NB4 (cell line): Measurements from ENCODE around the gene VTN.

Source experiments
- DNase-seq: peaks from one replicate; pipeline ENCODE4 v3.0.0; 2010; ENCODE audit warnings: low read depth
- H3K4me3 ChIP-seq: one replicate; pipeline ENCODE4 v1.5.1; 2011; ENCODE audit warnings: mild to moderate bottlenecking, low read depth, low read length, moderate library complexity
- CTCF ChIP-seq: IDR thresholded peaks from one replicate; pipeline ENCODE4 v1.5.1; 2012; ENCODE audit warnings: low read depth, low read length
- MAX ChIP-seq: IDR thresholded peaks from 2 replicates; pipeline ENCODE4 v1.6.1; 2011; ENCODE audit warnings: low read depth, low read length
- MYC ChIP-seq: IDR thresholded peaks from 2 replicates; pipeline ENCODE4 v1.6.1; 2011; ENCODE audit warnings: low read depth, low read length
- POLR2A ChIP-seq: IDR thresholded peaks from 2 replicates; pipeline ENCODE4 v1.6.1; 2011; ENCODE audit warnings: mild to moderate bottlenecking; ENCODE audit not compliant: insufficient read length; ENCODE audit errors: extremely low read depth

The VTN gene

GRCh38 chr17:28407974-28408306, 37.8 kb upstream of the VTN start:
- no peak for DNase-seq
- no peak overlapping the region for H3K4me3 ChIP-seq
- TF ChIP-seq POLR2A (no peak), MAX (no peak), CTCF (no peak), MYC (no peak)

GRCh38 chr17:28407130-28407973, 37.2 kb upstream of the VTN start:
- H3K4me3 ChIP-seq: no peak overlapping the region
- no peak for DNase-seq
- TF ChIP-seq MAX (no peak), MYC (no peak), CTCF (no peak), POLR2A (no peak)

- TF ChIP-seq CTCF (no peak), MYC (no peak), MAX (no peak), POLR2A (no peak)
- H3K4me3 ChIP-seq: no peak overlapping the region
- no peak for DNase-seq
These were observed 36.3 kb upstream of the VTN start for GRCh38 chr17:28406473-28406814.

GRCh38 chr17:28405632-28406472, 35.7 kb upstream of the VTN start, which contains the start of gene SLC46A1:
Gene SLC46A1 (minus strand): TSS chr17:28406212. CDS start chr17:28406114, 98 bp downstream.
- no peak within 1 kb of the TSS for H3K4me3 ChIP-seq
- TF ChIP-seq CTCF: no peak
- no peak for TF ChIP-seq MAX
- no peak for TF ChIP-seq MYC
- TF ChIP-seq POLR2A: no peak
- no peak for DNase-seq

- DNase-seq: no peak
- no peak overlapping the region for H3K4me3 ChIP-seq
- TF ChIP-seq CTCF: no peak
- no peak for TF ChIP-seq MAX
- TF ChIP-seq POLR2A: no peak
- no peak for TF ChIP-seq MYC
These were observed 34.9 kb upstream of the VTN start for GRCh38 chr17:28404812-28405570.
